ENCODE results near the gene GALNT1. TPM values are rescaled to one million over a fixed set of nuclear protein-coding genes. Genes with fewer than 3 reads are reported as not detected.

The GALNT1 gene
- total RNA-seq, 1 experiment from 2014 or later, result 16.0 TPM

Other genes starting within 250 kb of the GALNT1 start
- 10.3 and 10.6 TPM in 2 replicates for gene ZNF24, start 237.3 kb upstream of the GALNT1 start, total RNA-seq (2014; rRNA removed; shearing (Covaris generic); ENCODE audit: low replicate concordance)
- gene ZNF396, start 204.4 kb upstream of the GALNT1 start, total RNA-seq (2014; rRNA removed; shearing (Covaris generic); ENCODE audit: low replicate concordance), result 1.3 and 2.7 TPM in 2 replicates
- 14.3 and 18.0 TPM in 2 replicates for gene INO80C, start 83.8 kb upstream of the GALNT1 start, total RNA-seq (2014; rRNA removed; shearing (Covaris generic); ENCODE audit: low replicate concordance)

Data from Caki2 (cell line).